NCI-H2029 treated with DMSO at 0.1 percent for 48 hours (cell line): Measurements from ENCODE around the gene ABHD14A.

Source experiments
- DNase-seq: peaks from one replicate; lab custom pipeline; 2025; lab: John Stamatoyannopoulos, UW

ABHD14A gene

DNA sequence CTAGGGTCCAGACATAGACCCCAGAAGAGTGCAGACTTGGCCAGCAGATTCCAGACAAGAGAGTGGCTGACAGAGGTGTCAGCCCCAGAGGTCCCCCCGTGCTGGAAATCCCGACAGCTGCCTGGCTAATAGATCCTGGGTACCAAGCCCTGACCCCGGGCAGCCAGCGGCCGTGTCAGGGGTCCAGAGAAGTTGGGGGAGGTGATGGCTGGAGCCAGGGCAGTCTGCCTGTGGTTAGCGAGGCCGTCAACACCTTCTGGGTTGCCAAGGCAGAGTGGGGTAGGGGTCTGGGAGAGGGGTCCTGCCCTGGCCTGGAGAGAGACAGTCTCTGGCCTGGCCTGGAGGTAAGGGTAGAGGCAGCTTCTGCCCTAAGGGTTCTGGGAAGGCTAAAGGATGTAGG lies 45.9 kb downstream of the ABHD14A start:
- no peak for DNase-seq

- DNase-seq: no peak
Observed at GRCh38 chr3:52021489-52022268, 46.8 kb downstream of the ABHD14A start.

DNA sequence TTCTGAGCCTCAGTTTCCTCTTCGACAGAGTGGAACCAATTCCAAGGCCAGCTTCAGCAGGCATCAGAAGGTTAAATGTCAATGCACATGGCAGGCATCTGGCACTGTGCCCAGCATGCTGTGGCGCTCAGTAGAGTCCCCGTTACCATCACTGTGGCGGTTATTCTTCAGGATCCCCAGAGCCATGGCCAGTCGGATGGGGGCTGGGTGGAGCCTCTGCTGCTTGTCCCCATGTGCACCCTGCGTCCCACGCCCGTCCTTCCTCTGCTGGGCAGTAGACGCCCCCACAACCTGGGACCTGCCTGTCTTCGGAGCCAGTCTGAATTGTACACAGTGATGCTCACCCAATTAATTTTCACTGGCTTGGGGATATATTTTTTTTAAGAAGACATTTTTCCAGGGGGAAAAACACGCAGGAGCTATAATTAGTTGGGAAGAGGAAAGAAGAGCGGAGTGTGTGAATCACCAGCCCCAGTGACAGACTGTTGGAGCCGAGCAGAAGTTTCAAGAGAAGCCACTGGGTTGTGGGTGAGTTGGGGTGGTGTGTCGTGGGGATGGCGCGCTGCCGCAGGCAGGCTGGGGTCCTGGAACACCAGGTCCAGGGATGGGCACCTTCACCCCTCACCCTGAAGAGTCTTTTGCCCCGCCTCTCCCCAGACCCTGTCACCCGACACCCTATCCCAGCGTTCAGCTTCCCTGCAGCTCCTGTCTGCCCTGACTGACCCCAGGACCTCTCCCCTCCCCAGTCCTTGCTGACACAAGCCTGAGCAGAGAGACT lies 47.6 kb downstream of the ABHD14A start:
- DNase-seq: no peak

DNA sequence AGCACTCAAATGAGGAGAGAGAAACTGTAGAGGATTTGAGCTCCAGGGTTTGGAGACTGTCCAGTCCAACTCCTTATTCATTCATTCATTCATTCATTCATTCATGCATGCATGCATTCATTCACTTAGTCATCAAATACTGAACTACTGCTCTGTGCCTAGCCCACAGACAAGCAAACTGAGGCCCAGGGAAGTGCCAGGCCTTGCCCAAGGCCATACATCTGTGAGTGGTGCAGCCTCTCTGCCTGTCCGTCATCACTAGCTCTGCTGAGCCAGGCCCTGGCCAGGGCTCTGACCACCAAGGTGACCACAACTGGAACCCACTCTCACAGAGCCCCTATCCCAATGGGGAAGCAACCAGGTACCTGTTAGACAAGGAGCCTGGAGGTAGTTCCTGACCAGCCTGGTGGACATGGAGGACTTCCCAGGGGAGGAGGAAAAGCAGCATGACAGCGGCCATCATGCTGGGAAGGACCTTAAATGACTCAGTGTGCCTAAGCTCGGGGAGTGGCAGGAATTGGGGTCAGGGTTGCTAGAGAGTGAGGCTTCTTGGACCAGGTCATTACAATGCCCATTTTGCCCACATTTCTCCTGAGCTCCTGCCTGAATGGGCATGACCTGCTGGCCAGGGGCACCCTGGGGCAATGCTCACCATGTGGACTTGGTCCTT lies 48.4 kb downstream of the ABHD14A start:
- no peak for DNase-seq

DNA sequence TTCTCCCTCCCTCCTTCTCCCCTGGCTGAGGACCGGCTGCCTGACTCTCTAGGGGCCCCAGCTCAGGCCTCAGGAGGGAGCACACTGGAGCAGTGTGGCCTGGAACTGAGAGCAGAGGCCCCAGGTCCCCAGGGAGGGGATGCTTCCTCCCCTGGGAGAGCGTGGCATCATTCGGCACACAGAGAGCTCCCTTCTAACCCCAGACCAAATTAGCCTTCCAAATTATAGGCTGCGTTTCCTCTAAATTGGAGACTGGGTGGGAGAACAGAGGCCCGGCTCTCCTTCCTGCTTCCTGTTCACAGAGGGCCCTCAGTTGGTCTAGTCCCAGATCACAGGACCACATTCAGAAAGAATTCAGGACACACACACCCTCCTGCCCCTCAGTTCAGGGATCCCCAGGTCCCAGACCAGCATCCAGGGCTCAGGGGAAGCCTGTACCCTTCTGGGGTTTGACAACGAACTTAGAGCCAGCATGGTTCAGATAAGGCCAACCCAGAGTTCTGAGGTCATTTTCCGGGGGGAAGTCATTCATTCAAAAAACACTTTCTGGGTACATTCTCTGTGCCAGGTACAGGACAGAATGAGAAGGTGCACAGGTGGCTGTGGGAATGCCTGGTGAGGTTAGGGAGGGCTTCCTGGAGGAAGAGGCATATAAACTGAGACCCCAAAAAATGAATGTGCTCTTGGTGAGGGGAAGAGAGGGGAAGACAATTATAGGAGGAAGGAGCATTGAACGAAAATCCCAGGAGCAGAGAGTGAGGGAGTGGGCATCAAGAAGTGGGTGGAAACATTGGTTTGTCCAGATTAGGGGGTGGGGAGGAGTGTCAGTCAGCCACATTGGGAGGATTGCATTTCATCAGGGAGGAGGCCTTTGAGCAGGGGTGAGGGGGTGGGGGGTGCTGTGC lies 49.2 kb downstream of the ABHD14A start:
- DNase-seq: no peak

DNA sequence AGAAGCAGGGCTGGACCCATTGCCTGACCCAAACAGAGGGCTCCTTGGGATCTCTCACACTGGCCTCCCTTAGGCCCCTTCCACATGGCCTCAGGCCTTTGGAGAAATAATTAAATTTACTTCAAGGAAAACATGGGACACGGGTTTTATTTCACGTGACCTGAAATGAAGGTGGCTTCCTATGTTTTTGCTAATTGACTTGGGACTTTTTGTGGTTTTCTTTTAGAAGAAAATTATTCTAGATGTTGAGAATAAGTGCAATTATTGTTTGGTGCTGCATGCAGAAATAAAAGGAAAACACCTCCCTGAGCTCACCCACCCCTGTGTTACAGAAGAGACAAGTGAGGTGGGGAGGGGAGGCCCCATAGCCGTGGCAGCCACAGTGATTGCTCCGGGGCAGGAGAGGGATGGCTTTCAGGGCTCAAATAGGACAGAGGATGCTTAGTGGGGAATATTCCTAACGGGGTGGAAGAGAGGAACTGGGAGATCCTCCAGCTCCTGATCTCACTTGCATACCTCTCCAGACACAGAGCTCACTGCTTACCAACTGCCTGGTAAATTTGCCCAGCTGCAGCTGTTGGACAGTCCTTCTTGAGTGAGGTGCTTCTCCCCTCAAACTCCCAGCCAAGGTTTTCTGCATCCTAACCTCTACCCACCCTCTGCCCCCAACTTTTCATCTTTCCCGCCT lies 50.0 kb downstream of the ABHD14A start:
- no peak for DNase-seq

DNA sequence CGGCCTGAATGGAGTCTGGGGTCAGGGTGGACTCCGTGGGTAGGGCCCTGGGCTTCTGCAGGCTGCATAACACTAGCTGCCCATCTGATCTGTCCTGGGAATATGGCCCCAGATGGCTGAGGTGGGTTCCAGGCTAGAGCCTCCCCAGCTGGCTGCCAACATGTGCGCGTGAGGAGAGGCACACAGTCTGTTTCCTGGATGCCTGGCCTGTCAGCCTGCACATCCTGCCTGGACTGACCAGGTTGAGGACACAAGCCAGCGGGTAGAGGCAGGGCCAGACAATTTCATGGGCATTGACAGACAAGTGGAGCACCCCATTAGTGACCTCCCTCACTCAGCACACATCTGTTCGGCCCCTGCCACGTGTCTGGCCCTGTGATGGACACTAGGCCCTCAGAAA lies 50.6 kb downstream of the ABHD14A start:
- no peak for DNase-seq

- DNase-seq: no peak
Observed at GRCh38 chr3:52026041-52026440, 51.2 kb downstream of the ABHD14A start.

GRCh38 chr3:52028572-52028971 lies 53.7 kb downstream of the ABHD14A start:
- no peak for DNase-seq

DNA sequence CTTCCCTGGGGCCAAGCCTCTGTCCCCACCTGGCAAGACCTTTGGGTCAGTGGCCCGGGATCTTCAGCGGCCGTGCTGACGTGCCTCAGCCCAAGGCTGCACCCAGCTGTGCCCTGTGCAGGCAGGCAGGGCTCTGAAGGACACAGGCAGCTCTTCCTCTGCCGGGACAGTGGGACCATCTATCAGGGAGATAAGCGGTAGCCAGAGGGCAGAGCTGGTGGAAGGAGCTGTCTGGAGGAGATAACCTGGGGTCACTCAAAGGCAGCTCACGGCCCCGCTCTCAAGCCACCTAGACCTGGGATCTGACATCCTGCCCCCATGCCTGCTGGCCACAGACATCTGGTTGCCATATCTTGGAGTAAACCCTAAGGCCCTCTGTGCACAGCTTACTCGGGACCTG lies 54.2 kb downstream of the ABHD14A start:
- DNase-seq: no peak

- DNase-seq: no peak
Observed at GRCh38 chr3:52029535-52029934, 54.7 kb downstream of the ABHD14A start.
